ENCODE measurements around the gene RFTN1.

The RFTN1 gene

GRCh38 chr3:16346413-16347081, 167.0 kb downstream of the RFTN1 start:
- no peak overlapping the region for H3K4me3 ChIP-seq (ENCODE audit: low read depth, low read length)
- no peak for TF ChIP-seq CTCF (IDR thresholded peaks at IDR 0.05; ENCODE audit: borderline replicate concordance, insufficient read depth, low read depth, low read length)

GRCh38 chr3:16343101-16343500, 170.4 kb downstream of the RFTN1 start:
- TF ChIP-seq CTCF (IDR thresholded peaks at IDR 0.05; ENCODE audit: borderline replicate concordance, insufficient read depth, low read depth, low read length) = no peak
- no peak overlapping the region for H3K4me3 ChIP-seq (ENCODE audit: low read depth, low read length)

- no peak for TF ChIP-seq CTCF (IDR thresholded peaks at IDR 0.05; ENCODE audit: borderline replicate concordance, insufficient read depth, low read depth, low read length)
- no peak overlapping the region for H3K4me3 ChIP-seq (ENCODE audit: low read depth, low read length)
These were observed 174.5 kb downstream of the RFTN1 start for GRCh38 chr3:16338999-16339398.

GRCh38 chr3:16337856-16338540, 175.5 kb downstream of the RFTN1 start:
- no peak overlapping the region for H3K4me3 ChIP-seq (ENCODE audit: low read depth, low read length)
- TF ChIP-seq CTCF (IDR thresholded peaks at IDR 0.05; ENCODE audit: borderline replicate concordance, insufficient read depth, low read depth, low read length) = no peak

- no peak for TF ChIP-seq CTCF (IDR thresholded peaks at IDR 0.05; ENCODE audit: borderline replicate concordance, insufficient read depth, low read depth, low read length)
- H3K4me3 ChIP-seq (ENCODE audit: low read depth, low read length) = no peak overlapping the region
These were observed 176.7 kb downstream of the RFTN1 start for GRCh38 chr3:16336825-16337224.

- no peak for TF ChIP-seq CTCF (IDR thresholded peaks at IDR 0.05; ENCODE audit: borderline replicate concordance, insufficient read depth, low read depth, low read length)
- no peak overlapping the region for H3K4me3 ChIP-seq (ENCODE audit: low read depth, low read length)
These were observed 177.5 kb downstream of the RFTN1 start for GRCh38 chr3:16335772-16336645.
